ENCODE results near the gene CTR9.

The CTR9 gene

GRCh38 chr11:10750838-10751580, at the start of gene CTR9:
TSS of gene CTR9 (plus strand) at chr11:10751246. CDS start at chr11:10751413, 167 bp downstream.
- DNase-seq, result peak; percentile 94 to 96

GRCh38 chr11:10701982-10702381, 49.1 kb upstream of the CTR9 start:
- DNase-seq, result no peak

DNA sequence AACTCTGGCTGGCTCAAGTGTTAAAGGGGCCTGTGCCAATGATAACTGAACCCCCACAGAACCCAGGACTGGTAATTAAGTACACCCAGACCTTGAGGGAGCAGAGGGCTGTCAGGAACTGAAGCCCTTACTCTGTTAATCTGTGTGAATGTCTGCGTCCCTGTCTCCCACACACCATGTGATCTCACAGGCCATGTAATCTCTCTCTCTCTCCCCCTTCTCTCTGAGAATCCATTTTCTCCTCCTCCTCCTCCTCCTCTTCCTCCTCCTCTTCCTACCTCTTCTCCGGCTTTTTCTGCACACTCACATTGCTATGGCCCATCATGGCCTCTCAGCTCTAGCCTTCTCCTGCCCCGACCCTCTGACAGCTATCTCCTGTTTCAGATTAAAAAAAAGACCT, 42.9 kb upstream of the CTR9 start:
- DNase-seq, result no peak

DNA sequence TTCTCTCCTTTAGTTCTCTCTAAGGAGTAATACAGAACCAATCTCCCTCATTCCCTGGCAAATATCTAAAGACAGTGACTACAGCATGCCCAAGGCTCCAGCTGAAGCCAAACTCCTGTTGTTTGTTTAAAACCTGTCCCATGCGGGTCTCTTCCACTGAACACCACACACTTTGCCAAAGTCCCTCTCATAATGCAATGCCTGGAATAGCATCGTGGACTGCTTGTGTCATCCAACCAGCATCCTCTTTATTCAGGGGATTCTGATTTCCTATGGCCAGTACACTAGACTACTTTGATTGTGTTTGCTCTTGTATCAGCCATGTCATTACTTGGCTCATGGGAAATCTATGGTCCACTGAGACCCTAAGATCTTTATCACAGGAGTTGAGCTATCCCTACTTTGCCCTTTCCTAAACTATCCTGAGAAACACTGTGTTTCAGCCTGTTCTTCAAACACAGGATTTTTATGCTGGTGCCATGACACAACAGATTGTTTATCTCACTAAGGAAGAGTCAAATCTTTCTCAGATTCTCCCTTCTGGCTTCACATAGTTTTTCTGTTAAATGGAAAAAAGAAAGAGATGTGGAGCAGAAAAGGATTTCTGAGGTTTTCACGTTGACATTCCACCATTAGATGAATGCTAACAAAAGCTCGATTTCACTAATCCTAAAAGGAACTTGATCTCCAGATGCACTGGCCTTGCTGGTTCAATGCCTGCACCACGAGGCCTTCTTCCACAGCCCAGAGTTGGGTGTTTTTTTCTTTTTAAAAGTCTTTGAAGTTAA, 41.6 kb upstream of the CTR9 start:
- DNase-seq, result no peak

DNA sequence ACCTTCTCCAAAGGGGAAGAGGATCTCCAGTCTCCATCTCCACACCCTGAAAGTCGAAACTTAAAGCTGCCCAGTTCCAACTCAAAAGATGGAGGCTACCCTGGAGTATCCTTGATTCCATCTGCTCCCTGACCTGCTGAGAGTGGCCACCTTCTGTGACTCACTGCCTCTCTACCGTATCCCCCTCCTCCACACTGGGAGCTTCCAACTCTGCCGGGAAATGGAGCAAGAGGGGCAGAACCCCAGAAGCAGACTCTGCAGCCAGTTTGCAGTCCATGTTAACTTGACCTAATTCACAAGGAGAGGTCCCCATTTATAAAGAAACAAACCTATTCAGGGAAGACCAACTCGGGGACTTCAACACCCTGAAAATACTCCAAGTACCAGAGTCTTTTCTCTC, 35.5 kb upstream of the CTR9 start:
- DNase-seq, result no peak

GRCh38 chr11:10716122-10716521, 34.9 kb upstream of the CTR9 start:
- no peak for DNase-seq

DNA sequence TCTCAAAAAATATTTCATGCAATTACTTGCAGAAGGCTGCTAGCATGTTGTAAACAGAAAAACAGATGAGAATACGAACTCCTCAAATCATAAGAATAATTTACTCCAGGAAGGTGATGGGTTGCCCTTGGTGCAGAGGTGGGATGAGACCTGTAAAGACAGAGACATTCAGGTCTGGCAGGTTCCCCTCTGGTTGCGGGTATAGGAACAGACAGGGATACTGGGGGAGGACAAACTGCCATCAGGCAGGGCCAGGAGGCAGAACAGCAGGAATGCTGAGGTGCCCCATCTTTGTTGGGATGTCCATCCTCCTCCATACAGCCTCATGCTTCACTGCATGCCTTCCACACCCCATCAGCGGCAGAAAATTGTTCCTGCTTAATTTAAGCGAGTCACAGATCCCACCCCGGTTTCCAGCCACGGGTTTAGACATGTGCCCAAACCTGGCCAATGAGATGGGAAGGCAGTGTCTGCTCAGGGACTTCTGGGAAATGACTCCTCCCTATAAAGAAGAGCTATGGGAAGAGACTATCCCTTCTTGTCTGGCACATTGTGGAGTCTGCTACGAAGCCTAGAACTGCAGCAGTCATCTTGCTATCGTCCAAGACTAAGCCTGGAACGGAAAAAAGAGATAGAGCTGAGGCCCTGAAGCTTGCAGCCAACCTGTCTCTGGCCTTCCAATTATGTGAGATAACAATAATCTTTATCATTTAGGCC, 34.3 kb upstream of the CTR9 start:
- no peak for DNase-seq

GRCh38 chr11:10719616-10720015, 31.4 kb upstream of the CTR9 start:
- DNase-seq, result no peak

GRCh38 chr11:10720881-10721376, 30.1 kb upstream of the CTR9 start:
- no peak for DNase-seq

GRCh38 chr11:10722307-10722706, 28.7 kb upstream of the CTR9 start:
- no peak for DNase-seq

- peak; percentile 63 to 64 for DNase-seq
Measured at GRCh38 chr11:10725114-10725906, 25.7 kb upstream of the CTR9 start.

DNA sequence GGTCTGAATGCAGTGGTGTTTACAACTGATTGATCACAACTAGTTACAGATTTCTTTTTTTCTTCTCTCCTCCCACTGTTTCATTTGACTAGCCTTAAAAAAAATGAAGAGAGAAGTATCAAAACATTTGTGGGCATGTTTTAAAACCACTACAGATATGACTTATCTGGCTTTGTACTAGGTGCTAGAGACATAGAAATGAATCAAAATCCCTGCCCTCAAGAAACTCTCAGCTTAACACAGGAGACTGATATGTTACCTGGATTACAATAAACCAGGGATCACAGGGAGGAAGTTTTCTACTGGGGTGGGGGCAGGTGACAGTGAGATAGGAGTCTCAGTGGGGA, 25.2 kb upstream of the CTR9 start:
- DNase-seq, result no peak

DNA sequence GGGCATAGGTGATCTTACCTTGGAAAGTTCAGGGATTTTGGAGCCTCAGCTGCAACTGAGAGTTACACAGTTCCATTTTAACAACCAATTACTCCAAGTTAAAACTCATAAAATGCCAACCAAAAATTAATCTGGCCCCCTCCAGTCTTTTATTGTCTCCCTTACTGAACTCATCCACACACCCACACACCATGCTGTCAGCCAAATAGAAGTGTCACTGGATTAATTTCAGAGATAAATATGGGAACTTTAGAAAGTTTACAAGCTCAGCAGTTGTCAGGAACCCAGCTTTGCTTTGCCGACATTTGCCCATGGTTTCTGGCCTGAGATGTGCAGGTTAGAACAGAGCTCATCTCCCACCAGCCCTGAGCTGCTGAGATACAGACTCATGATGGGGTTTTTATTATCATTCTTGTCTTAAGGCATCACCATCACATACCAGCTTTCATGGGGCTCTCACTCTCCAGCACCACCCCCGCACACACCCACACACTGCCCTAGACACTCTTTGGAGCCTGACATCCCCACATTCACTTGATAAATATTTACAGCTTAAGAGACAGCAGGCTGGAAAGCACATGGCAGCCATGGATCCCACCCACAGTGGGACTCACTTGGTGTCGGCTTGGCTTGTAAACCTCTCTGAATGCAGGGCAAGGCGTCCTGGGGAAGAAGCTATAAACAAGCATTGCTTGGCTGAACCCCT, 23.7 kb upstream of the CTR9 start:
- no peak for DNase-seq

DNA sequence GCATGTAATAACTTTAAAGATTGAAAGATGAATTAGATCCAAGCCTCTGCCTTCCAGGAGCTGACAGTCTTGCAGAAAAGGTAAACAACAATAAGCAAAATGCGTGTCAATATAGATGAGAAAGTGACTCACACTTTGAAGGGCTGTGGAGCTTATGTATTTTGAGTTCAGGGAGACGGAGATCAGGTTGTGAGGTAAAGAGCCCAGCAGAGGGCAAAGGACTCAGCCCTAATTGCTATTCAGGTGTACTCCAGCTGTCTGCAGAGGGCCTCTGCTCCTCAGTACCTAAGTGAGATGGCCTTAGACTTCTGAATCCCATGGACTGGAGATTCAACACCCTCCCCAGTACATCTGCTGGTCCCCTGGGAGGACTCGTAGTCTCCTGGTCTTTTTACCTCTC, 22.9 kb upstream of the CTR9 start:
- DNase-seq, result no peak

DNA sequence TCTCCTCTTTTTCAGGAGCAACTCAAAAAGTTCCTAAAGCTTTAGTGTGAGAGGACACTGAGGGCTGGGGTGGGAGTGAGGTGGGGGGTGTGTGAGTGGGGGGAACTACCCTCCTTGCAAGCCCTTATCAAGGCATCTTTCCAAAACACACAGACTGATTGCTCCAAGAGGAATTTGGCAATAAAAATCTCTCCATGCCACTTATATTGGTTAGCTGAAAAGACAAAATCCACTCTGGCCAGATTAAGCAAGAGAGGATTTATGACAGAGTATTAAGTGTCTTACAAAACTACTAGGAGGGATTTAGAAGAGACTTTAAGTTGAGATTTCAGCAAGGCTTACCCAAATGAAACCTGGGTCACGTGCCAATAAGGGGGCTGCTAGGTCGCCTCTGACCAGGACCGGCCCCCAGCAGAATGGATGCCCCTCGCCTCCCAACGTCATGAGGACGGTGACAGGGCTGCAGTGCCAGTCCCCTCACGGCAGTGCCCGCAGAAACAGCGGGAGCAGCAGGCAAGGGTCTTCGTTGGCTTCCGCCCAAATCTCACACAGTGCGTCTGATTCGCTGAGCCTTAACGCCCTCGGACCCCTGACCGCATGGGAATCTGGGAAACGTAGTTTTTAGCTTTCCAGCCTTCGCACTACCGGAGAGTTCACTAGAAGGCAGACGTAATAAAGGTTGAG, 22.1 kb upstream of the CTR9 start:
- no peak for DNase-seq

- DNase-seq, result no peak
Measured at GRCh38 chr11:10730151-10730550, 20.9 kb upstream of the CTR9 start.

DNA sequence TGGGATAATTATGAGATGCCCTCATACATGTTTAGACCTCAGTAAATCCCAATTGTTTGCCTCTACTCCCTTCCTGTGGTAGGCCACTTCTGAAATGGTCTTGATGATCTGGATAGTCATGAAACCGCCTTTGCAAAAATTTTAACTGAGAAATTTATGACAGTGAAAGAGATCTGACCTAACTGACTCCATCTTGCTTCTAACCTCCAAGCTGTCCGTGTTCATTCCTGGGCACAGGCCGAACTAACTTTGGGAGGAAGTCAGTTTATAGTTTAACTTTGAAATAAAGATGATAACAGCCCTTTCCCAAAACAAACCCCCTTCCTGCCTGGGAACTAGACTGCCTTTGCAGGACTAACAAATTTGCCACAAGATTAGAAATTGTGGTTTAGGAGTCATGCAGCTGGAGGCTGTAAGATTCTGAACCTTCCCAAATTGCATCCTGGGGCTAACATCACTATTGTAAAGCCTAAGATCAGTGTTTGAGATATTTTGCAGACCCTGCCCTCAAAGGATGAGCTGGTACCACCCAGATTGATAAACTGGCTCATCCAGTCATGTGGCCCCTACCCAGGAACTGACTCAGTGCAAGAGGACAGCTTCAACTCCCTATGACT, 19.9 kb upstream of the CTR9 start:
- DNase-seq, result no peak

DNA sequence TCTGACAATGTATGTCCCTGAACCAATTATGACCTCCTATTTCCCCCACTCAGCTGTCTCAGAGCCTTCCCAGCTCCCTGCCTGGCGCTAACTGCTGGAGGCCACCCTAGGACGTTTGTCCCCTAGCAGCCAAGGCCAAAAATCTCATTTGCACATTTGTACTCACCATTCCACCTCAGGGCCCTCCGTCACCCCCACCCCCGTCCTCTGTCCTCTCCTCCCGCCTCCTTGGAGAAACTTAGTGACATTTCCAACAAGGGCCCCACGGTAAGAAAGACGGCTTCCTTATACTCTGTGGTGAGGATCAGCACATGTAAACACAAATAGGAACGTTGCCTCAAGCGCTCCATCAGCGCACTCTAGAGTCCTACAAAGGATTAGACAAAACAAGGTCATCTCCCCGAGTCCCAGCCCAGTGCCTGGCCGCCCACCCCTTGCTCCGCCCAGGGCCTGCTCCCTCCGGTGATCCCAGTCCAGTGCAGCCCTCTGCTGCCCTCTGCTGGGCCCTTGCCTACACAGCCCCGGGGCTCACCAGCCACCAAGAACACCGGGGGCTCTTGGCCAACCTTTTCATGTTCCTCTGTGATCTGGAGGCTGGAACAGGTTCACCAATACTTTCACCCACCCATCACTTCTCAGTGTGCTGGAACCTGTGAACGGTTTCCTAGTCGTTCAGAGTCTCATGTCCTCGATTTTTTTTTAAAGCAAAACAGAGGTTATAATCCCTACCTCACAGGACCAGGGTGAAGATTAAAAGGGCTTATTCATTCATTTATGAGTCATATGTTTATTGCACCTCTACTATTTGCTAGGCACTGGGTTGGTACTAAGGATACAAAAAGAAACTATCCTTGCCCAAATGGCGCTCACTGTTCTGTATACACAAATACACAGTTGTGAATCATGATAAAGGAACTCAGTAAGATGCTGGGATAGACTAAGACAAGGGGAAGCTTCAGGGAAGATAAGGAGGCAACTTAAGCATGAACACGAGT, 15.3 kb upstream of the CTR9 start:
- DNase-seq, result peak; percentile 93 to 95

DNA sequence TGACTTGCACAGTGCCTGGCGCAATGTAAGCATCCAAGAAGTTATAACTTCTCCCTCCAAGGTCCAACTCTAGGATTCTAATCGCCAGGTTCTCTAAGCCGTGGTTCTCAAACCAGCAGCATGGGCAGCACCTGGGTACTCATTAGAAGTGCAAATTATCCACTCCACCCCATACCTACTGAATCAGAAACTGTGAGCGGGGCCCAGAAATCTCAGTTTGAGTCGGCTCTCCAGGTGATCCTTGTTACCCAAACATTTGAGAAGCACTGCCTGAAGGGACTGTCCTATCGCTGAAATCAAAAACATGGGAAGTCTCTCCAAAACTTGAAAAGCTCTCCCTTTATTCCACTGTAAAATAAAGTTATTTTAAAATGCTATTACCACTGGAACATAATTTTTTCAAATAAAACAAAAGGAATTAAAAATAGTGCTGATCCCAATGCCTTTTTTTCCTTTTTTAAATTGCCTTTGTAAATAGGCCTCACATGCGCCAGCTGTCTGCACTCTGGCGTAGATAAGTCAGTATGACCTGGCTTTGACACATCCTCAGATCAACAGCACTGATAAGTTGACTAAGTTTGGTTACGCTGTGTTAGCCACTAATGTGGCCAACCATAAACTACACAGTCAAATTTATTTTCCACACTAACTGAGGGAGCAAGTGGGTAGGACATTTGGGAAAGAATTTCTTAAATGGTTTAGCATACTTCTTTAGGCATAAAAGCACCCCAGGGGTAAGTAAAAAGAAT, 8.4 kb upstream of the CTR9 start:
- DNase-seq, result no peak

Measured in activated T-cell treated with anti-CD3 and anti-CD28 coated beads, Interleukin-2, amount 50 U/mL, for 48 hours (primary cell).